Measurements from ENCODE around the gene MKNK1.

The MKNK1 gene

DNA sequence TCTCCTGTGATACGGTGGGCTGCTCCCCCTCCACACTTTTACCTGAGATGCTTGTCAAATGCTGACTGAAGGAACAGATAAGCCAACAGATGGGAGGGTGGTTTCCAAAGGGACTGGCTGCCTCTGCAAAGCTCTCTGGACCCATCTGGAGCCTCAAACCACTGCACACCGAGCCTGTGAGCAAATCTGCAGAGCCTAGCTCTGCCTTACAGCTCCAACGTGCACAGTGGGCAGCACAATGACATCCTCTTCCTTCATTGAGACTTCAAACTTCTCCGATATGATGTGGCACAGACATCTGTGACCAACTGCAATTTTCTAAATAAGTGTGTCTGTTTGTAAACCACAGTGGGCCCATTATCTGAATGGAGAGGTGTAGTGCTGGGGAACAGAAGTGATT, 26.4 kb downstream of the MKNK1 start:
- no peak for ATAC-seq
- TF ChIP-seq ZFP30 (CRISPR knock-in tag; IDR thresholded peaks at IDR 0.05) (no peak), ARNTL (CRISPR knock-in tag; IDR thresholded peaks at IDR 0.05; ENCODE audit: borderline replicate concordance, low read depth) (no peak), ISL1 (CRISPR knock-in tag; IDR thresholded peaks at IDR 0.05) (no peak), PPARA (CRISPR knock-in tag; IDR thresholded peaks at IDR 0.05; ENCODE audit: borderline replicate concordance) (no peak), ZFP3 (CRISPR knock-in tag; IDR thresholded peaks at IDR 0.05) (no peak), OSR1 (CRISPR knock-in tag; IDR thresholded peaks at IDR 0.05) (no peak), ZNF8 (CRISPR knock-in tag; IDR thresholded peaks at IDR 0.05) (no peak), SNAI2 (CRISPR knock-in tag; IDR thresholded peaks at IDR 0.05) (no peak), TOX (CRISPR knock-in tag; IDR thresholded peaks at IDR 0.05; ENCODE audit: borderline replicate concordance) (no peak), ZNF565 (CRISPR knock-in tag; conservative IDR thresholded peaks at IDR 0.05; ENCODE audit: low read depth) (no peak), TCF4 (CRISPR knock-in tag; IDR thresholded peaks at IDR 0.05; ENCODE audit: borderline replicate concordance) (no peak), ZC3H10 (CRISPR knock-in tag; IDR thresholded peaks at IDR 0.05) (no peak), ZNF70 (CRISPR knock-in tag; IDR thresholded peaks at IDR 0.05) (no peak)
- TF ChIP-seq, protein P1, sequence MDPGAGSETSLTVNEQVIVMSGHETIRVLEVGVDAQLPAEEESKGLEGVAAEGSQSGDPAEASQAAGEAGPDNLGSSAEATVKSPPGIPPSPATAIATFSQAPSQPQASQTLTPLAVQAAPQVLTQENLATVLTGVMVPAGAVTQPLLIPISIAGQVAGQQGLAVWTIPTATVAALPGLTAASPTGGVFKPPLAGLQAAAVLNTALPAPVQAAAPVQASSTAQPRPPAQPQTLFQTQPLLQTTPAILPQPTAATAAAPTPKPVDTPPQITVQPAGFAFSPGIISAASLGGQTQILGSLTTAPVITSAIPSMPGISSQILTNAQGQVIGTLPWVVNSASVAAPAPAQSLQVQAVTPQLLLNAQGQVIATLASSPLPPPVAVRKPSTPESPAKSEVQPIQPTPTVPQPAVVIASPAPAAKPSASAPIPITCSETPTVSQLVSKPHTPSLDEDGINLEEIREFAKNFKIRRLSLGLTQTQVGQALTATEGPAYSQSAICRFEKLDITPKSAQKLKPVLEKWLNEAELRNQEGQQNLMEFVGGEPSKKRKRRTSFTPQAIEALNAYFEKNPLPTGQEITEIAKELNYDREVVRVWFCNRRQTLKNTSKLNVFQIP (CRISPR knock-in tag; IDR thresholded peaks at IDR 0.05; ENCODE audit: borderline replicate concordance, low read depth), result no peak
- TF ChIP-seq, protein P2, sequence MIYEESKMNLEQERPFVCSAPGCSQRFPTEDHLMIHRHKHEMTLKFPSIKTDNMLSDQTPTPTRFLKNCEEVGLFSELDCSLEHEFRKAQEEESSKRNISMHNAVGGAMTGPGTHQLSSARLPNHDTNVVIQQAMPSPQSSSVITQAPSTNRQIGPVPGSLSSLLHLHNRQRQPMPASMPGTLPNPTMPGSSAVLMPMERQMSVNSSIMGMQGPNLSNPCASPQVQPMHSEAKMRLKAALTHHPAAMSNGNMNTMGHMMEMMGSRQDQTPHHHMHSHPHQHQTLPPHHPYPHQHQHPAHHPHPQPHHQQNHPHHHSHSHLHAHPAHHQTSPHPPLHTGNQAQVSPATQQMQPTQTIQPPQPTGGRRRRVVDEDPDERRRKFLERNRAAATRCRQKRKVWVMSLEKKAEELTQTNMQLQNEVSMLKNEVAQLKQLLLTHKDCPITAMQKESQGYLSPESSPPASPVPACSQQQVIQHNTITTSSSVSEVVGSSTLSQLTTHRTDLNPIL (CRISPR knock-in tag; IDR thresholded peaks at IDR 0.05; ENCODE audit: low read depth), result no peak
- TF ChIP-seq, protein P3, sequence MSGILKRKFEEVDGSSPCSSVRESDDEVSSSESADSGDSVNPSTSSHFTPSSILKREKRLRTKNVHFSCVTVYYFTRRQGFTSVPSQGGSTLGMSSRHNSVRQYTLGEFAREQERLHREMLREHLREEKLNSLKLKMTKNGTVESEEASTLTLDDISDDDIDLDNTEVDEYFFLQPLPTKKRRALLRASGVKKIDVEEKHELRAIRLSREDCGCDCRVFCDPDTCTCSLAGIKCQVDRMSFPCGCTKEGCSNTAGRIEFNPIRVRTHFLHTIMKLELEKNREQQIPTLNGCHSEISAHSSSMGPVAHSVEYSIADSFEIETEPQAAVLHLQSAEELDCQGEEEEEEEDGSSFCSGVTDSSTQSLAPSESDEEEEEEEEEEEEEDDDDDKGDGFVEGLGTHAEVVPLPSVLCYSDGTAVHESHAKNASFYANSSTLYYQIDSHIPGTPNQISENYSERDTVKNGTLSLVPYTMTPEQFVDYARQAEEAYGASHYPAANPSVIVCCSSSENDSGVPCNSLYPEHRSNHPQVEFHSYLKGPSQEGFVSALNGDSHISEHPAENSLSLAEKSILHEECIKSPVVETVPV (CRISPR knock-in tag; IDR thresholded peaks at IDR 0.05), result no peak

DNA sequence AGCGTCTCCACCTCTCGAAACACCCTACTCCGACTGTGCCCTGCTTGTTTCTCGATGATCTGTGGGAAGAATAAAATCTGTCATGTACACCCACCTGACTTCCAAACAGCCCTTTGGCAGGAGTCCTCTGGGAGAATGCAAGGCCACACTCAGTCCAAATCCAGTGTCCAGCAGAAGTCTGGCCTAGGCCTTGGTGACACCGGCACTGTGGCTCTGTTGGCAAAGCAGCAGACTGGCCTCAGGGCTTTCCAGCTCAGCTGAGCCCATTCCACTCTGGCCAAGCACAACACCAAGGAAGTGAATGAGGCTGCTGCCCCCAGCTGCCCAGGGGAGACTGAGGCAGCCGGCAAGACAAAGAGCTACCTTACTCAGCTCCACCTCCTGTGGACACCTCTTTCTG, 27.5 kb downstream of the MKNK1 start:
- no peak for ATAC-seq
- no peak for TF ChIP-seq ZC3H10 (CRISPR knock-in tag; IDR thresholded peaks at IDR 0.05)
- TF ChIP-seq, protein P3 (CRISPR knock-in tag; IDR thresholded peaks at IDR 0.05), result no peak
- TF ChIP-seq, protein P4, sequence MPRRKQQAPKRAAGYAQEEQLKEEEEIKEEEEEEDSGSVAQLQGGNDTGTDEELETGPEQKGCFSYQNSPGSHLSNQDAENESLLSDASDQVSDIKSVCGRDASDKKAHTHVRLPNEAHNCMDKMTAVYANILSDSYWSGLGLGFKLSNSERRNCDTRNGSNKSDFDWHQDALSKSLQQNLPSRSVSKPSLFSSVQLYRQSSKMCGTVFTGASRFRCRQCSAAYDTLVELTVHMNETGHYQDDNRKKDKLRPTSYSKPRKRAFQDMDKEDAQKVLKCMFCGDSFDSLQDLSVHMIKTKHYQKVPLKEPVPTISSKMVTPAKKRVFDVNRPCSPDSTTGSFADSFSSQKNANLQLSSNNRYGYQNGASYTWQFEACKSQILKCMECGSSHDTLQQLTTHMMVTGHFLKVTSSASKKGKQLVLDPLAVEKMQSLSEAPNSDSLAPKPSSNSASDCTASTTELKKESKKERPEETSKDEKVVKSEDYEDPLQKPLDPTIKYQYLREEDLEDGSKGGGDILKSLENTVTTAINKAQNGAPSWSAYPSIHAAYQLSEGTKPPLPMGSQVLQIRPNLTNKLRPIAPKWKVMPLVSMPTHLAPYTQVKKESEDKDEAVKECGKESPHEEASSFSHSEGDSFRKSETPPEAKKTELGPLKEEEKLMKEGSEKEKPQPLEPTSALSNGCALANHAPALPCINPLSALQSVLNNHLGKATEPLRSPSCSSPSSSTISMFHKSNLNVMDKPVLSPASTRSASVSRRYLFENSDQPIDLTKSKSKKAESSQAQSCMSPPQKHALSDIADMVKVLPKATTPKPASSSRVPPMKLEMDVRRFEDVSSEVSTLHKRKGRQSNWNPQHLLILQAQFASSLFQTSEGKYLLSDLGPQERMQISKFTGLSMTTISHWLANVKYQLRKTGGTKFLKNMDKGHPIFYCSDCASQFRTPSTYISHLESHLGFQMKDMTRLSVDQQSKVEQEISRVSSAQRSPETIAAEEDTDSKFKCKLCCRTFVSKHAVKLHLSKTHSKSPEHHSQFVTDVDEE (CRISPR knock-in tag; IDR thresholded peaks at IDR 0.05), result no peak
- TF ChIP-seq CSDC2 (CRISPR knock-in tag; IDR thresholded peaks at IDR 0.05), result no peak
- no peak for TF ChIP-seq ISL1 (CRISPR knock-in tag; IDR thresholded peaks at IDR 0.05)
- TF ChIP-seq TCF4 (CRISPR knock-in tag; IDR thresholded peaks at IDR 0.05; ENCODE audit: borderline replicate concordance), result no peak
- TF ChIP-seq ZNF565 (CRISPR knock-in tag; conservative IDR thresholded peaks at IDR 0.05; ENCODE audit: low read depth), result no peak
- TF ChIP-seq TOX (CRISPR knock-in tag; IDR thresholded peaks at IDR 0.05; ENCODE audit: borderline replicate concordance), result no peak
- no peak for TF ChIP-seq ZNF70 (CRISPR knock-in tag; IDR thresholded peaks at IDR 0.05)
- no peak for TF ChIP-seq SNAI2 (CRISPR knock-in tag; IDR thresholded peaks at IDR 0.05)
- TF ChIP-seq, protein P5, sequence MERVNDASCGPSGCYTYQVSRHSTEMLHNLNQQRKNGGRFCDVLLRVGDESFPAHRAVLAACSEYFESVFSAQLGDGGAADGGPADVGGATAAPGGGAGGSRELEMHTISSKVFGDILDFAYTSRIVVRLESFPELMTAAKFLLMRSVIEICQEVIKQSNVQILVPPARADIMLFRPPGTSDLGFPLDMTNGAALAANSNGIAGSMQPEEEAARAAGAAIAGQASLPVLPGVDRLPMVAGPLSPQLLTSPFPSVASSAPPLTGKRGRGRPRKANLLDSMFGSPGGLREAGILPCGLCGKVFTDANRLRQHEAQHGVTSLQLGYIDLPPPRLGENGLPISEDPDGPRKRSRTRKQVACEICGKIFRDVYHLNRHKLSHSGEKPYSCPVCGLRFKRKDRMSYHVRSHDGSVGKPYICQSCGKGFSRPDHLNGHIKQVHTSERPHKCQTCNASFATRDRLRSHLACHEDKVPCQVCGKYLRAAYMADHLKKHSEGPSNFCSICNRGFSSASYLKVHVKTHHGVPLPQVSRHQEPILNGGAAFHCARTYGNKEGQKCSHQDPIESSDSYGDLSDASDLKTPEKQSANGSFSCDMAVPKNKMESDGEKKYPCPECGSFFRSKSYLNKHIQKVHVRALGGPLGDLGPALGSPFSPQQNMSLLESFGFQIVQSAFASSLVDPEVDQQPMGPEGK (CRISPR knock-in tag; IDR thresholded peaks at IDR 0.05; ENCODE audit: borderline replicate concordance), result no peak
- no peak for TF ChIP-seq RARB (CRISPR knock-in tag; IDR thresholded peaks at IDR 0.05)
- TF ChIP-seq ESRRG (CRISPR knock-in tag; IDR thresholded peaks at IDR 0.05), result no peak
- no peak for TF ChIP-seq ARNTL (CRISPR knock-in tag; IDR thresholded peaks at IDR 0.05; ENCODE audit: borderline replicate concordance, low read depth)
- TF ChIP-seq BACH2 (CRISPR knock-in tag; IDR thresholded peaks at IDR 0.05; ENCODE audit: borderline replicate concordance), result no peak
- no peak for TF ChIP-seq ZNF8 (CRISPR knock-in tag; IDR thresholded peaks at IDR 0.05)
- TF ChIP-seq, protein P1 (CRISPR knock-in tag; IDR thresholded peaks at IDR 0.05; ENCODE audit: borderline replicate concordance, low read depth), result no peak
